Measurements from ENCODE around the gene CCSER2.
"Not testable (repeated sequence)": the region's sequence is repeated elsewhere in the genome, so short reads cannot be mapped to it uniquely, and the experiment has no call there.

The CCSER2 gene

DNA sequence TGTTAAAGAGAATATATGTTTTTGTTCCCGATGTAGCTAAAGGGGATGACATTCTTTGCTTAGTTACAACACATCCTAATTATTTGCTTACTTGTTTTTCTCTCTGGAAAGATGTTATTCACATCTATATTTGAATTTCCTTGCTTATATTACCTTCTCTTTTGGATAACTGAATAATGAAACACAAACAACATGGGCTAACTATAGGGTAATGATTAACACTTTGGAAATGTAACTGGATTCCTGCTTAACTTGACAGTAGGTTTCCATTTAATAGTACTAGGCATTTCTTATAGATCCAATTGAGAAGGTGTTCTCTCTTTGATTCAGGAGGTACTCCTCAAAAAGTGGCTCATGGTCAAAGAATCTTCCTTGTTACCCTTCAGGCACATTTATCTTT lies 141.1 kb downstream of the CCSER2 start:
- DNase-seq, result no peak

DNA sequence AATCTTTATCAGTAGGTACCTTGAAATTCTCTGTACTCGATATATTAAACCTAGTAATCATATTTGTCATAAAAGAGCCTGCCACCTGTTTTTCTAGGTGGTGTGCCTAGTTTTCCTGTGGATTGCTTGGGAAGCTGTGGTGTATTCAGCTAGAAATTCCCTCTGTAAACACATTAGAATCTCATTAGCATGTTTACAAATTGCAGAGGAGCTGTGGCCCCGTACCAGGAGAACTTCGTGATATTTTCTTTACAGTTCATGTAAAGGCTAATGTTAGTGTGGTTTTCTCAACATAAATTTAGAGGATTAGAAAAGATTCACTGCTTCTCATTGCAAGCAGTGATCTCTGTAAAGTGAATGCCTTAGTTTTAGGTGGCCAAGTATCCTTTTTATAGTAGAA lies 144.7 kb downstream of the CCSER2 start:
- no peak for DNase-seq

DNA sequence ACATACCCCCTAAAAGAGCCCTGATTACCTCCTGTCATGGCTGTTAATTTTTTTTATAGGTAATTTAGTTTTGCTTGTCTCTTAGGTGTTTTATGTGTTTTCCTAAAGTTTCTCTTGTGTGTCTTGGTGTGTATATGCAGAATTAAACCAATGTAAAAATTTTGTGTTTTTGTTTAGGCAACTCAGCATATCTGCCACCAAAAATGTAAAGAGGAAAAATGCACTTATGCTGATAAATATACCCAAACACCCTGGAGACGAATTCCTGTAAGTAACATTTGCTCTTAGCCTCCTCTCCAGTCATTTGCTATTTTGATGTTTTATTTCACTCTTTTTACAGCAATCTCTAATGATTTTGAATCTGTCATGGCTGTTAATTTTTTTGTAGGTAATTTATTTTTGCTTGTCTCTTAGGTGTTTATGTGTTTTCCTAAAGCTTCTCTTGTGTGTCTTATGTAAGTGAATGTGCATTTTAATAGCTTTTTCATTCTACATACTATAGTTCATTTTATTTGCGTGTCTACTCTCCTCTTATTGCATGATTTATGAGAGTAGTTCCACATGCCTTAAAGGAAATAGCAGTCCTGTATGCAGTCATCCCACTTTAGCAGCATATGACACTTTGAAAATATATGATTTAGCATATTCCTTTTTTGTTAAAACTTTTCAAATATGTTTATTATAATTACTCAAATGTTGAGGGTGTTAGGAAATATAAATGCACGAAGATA lies 149.2 kb downstream of the CCSER2 start:
- DNase-seq, result no peak

DNA sequence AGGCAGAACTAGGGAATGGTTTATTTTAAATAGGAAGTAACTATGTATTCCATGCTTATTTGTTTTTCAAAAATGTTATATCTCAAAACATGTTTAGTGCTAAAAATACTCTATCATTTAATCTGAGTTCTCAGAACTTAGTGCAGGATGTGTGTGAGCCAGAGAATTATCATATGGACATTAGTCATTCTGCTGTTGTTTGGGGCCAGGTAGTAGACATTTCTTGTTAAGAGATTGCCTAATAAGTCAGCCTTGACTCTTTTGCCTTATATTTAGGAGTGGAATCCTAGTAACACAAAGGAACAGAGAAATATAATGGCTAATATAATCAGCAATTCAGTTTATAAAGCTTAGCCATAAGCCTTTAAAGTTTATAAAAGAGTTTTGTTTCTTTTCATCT lies 149.8 kb downstream of the CCSER2 start:
- DNase-seq, result no peak

DNA sequence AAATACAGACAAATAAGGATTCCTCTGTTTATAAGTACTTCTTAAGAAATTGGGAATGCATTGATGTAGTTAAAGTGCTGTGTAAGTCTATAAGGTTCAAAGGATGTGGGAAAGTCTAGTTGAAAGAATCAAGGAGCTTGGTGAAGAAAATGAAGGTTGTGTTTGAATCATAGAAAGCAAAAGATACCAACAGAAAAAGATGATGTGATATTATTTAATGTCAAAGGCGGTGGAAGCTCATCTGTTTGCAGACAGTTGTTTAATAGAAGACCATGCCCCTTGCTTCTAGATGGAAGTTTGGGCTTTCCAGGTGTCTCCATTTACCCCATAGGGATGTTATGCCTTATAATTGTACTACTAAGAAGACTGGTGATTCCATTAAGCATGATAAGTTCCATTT lies 150.3 kb downstream of the CCSER2 start:
- no peak for DNase-seq

DNA sequence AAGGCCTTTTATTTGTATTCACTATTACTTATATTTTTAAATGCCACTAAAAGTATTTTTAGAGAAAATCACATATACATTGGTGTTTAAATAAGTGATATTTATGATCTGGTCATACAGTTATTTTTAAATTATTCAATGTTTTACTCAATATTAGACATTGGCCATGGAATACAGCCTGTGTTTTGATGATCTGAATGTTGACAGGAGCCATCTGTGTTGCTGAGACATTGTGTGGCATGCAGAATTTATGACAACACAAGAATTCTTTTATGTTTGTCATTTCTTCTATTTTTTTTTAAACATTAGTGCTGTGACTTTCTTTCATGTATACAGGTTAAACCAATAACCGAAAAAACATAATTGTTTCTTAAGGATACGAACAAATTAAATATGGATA lies 156.2 kb downstream of the CCSER2 start:
- no peak for DNase-seq

DNA sequence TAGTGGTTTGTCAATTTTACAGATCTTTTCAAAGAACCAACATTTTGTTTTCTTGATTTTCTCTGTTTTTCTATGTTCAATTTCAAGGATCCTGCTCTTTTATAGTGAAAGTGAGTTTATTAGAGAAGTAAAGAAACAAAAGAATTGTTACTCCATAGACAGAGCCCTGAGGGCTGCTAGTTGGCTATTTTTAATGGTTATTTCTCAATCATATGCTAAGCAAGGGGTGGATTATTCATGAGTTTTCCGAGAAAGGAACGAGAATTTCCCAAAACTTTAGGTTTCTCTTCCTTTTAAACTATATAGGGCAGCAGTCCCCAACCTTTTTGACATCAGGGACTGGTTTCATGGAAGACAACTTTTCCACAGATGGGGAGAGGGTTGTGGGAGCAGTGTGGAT lies 165.0 kb downstream of the CCSER2 start:
- DNase-seq, result no peak

DNA sequence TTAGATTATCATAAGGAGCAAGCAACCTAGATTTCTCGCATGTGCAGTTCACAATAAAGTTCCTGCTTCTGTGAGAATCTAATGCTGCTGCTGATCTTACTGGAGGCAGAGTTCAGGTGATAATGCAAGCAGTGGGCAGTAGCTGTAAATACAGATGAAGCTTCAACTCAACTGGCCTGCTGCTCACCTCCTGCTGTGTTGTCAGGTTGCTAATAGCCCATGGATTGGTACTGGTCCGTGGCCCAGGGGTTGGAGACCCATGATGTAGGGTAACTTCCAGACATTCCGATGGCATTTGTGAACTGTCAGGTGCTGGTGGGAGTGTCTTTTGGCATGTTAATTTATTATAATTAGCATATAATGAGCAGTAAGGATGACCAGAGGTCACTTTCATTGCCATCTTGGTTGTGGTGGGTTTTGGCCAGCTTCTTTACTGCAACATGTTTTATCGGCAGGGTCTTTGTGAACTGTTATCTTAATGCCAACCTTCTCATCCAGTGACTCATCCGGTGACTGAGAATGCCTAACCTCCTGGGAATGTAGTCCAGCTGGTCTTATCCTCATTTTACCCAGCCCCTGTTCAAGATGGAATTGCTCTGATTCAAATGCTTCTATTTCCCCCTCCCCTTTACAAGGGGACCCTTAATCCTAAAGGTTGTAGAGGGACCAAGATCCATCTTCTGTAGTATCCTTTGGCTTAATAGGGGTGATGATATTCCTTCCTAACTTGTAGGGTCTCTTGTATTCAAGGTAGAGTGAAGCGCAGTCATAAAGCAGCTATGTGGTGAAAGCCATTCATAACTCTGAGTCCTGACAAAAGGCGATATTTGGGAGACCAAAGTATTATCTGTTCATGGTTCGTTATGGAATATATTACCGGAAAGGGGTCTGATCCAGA lies 165.8 kb downstream of the CCSER2 start:
- DNase-seq, result no peak

DNA sequence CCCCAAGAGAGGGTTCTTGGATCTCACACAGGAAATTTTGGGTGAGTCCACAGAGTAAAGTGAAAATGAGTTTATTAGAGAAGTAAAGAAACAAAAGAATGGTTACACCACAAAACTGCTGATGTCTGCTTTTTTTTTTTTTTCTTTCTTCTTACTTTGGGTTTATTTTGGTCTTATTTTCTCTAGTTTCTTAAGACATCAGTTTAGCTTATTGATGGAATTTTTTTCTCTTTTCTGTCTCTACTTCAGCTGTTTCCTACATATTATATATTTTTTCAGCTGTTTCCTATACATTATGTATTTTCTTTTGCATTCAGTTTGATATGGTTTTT lies 166.4 kb downstream of the CCSER2 start:
- no peak for DNase-seq

DNA sequence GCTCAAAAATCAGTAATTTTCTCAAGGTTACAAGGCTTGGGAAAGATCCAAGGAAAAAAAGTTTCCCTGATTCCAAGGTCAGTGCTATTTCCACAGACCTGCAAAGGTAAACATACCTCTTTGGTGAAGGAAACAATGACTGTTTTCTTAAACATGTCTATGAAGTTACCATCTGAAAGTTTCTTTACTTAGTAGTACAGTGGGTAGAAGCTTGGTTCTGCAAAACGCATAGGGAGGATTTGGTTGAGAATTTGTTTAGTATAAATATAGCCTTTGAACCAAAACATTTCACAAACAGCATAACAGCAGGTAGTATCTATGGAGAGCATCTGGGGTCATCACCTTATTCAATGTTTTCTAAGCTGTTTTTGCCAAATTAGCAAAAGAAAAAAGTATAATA lies 169.6 kb downstream of the CCSER2 start:
- DNase-seq, result no peak

DNA sequence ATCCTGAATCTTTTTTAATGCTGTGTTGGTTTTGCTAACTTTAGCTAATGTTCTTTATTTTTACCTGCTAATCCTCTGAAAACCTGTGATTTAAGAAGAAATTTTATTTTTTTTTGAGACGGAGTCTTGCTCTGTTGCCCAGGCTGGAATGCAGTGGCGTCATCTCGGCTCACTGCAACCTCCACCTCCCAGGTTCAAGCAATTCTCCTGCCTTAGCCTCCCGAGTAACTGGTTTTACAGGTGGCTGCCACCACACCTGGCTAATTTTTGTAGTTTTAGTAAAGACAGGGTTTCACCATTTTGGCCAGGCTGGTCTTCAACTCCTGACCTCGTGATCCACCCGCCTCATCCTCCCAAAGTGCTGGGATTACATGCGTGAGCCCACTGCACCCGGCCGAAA lies 170.7 kb downstream of the CCSER2 start:
- DNase-seq, result not testable (repeated sequence)

DNA sequence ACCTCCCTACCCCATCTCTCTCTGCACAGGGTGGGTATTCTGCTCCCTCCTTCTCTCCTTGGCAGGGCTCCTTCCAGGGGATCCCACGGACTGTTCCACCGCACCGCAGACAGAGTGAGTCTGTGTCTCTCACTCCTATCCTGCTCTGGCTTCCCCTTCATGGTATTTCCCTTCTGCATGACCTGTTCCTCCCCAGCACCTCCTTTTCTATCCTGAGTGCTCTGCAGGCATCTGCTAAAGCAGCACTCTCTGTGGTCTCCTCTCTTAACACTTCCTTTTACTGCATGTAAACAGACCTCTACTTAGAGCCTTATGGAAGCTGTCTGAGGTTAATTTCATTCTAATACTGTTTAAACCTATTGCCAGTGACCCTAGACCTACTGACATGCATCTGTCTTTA lies 171.5 kb downstream of the CCSER2 start:
- DNase-seq, result no peak

DNA sequence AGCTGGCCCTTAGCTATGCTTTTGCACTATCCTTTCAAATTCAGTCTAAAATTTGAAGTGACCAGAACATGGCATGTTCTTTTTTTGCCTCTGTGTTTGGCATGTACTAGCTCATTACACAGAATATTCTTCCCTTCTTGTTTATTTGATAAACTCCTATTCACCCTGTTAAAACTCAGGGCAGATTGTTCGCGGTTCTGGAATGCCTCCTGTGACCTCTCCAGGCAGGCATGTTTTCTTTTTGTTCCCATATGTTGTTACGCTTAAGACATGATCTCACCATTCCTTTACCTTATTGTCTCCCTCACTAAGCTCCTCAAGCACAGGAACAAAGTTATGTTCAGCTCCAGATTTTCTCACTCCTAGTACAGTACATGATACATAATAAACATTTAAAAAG lies 181.7 kb downstream of the CCSER2 start:
- no peak for DNase-seq

DNA sequence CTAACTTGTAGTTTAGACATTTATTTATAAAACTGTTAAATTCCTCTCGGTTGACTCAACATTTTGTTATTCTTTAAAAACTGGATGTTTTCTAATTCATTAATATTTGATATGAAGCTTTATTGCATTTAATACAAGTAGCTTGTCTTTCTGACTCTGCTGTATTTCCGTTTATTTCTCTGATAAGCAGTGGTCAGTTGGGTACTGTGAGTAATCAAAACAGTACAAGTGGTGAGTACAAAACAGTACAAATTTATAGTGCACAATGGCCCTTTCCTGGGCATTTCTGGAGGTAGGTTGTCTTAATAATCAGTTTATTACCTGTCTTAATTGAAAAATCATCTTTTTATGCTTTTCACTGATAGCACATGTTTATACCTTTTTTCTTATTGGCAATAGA lies 182.7 kb downstream of the CCSER2 start:
- no peak for DNase-seq

DNA sequence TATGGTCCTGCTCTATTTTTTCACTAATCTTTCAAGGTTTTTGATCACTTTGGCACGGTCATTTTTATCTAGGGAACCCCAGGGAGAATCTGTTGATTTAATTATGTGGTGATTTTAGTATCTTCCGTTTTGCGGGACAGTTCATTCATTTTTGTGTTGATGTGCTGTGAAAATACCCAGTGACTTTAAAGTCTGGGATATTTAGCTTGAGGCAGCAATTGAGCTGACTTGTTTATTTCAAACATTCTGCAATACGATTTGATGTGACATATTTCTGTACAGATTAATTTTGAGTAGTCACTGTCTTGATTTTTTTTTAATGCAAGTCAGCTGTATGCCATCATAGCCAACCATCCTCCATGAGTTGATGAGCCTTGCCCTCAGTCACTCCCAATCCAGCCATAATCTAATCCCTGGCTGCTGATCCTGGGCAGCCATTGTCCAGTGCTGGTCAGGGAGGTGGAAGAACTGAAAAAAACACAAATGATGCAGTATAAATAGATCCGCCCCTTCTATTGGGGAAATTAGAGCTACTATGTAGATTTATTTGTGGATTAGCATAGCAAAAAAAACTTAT lies 183.4 kb downstream of the CCSER2 start:
- no peak for DNase-seq

DNA sequence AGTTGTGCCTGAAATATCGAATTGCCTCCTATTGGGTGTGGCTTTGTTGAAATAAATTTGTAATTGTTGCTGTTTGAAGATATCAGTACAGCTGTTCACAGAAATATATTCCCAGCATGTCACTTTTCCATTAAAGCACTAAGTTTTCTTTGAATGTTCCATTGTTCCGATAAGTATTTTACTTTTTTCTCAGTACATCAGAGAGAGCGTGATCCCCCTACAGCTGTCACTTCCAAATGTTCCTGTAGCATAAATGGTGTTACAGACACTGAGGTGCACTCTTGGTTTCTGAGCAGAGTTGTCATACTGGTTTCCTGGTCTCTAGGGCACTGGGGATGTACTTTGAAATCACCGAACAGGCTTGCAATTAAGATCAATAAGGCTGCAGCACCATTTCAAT lies 189.2 kb downstream of the CCSER2 start:
- DNase-seq, result no peak

DNA sequence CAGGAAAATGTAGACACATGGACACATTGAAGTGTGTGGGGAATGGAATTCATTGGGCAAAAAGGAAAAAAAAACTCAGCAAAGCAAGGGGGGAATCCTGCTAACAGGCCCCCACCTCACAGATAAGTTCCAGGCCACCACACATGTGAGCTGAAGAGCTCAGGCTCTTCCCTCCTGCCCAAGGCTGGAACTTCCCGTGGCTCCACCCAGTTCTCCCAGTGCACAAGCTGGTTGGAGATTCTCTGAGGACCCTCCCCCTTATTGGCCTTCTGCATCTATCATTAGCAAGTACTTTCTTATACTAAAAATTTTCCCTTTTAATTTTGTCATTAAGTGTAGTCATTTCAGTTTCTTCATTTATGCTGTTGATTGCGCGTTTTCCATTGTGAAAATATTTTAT lies 190.8 kb downstream of the CCSER2 start:
- DNase-seq, result no peak

DNA sequence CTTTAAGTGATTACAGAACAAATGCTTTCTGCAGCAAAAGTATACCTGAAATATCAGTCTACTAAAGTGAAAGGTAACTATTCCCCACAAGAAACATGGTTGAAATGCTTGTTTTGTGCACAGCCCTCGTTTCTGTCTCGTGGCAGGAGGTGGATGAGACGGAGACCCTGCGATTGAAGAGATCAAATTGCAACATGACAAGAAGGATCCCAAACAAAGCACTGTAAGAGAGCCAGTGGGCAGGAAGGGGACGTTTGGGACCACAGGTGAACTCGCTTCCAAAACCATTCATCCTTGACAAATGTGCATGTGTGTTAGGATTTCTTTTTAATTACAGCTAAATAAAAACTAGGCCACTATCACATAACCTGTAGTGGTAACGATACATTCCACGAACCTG lies 192.6 kb downstream of the CCSER2 start:
- no peak for DNase-seq

DNA sequence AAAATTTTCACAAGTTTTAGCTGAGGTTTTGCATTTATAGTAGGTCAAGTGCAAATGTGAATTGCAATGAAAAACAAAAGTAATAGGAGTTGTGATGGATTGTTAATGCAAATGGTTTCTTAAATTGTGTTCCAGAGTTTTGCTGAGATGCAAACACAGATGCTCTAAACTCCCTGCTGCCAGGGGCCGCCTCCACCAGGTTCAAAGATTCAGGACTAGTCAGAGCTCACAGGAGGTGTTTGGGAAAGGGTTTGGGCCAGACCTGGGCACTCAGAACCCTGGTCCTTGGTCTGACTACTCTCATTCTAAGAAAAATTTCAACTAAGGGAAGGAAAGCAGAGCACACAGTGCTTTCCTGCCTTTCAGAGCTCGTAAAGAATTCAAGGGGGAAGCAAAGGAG lies 193.1 kb downstream of the CCSER2 start:
- DNase-seq, result no peak

DNA sequence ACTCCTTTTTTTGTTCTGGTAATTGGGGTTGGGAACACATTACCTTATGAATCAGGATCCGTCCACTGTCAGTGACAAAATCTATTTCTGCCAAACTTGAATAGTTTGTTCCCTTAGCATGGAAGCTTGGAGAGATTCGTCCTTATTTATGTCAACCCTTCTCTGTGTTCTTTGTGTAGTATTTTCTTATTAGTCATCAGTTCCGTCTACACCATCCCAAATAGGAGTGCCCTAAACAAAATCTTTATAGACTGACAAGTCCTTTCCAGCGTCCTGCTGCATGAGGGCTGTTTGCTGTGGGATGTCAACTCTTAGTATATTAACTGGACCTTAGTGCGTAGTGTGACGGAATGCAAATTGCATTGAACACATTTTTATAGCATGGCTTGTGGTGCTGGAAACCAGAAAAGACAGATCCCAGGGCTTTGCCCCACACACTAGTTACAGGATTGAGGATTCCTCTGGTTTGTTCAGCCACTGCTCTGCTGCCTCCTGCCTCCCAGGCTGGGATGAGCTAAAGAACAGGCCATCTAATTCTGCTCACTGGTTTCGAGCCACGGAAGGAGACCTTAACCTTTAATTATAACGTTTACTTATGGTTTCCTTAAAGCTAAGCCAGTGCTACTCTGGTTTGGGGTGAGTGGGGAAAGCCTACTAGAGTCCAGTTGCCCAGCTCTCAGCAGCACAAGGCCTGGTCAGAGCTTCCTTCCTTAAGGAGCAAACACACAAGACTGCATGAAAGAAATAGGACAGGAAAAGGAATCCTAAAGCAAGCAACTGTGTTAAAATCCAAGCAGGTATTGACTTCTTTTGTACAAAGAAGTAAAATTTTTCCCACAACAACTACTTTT lies 194.4 kb downstream of the CCSER2 start:
- no peak for DNase-seq

DNA sequence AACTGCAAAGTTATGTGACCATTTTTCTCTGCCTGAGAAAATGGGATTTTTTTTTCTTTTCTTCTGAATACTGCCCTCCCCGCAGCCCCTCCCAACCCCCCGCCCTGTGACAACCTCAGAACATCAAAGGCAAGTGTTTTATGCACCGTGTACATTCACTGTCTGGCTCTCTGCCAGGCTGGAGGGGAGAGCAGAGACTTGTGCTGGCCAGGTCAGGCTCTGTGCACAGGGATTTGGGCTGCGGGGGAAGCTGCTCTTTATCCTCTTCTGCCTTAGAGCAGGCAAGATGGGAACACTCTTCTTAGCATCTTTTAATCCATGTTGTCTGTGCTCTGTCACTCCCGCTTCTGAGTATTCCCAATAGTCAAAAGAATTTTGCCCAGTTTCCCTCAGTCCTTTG lies 195.1 kb downstream of the CCSER2 start:
- no peak for DNase-seq

DNA sequence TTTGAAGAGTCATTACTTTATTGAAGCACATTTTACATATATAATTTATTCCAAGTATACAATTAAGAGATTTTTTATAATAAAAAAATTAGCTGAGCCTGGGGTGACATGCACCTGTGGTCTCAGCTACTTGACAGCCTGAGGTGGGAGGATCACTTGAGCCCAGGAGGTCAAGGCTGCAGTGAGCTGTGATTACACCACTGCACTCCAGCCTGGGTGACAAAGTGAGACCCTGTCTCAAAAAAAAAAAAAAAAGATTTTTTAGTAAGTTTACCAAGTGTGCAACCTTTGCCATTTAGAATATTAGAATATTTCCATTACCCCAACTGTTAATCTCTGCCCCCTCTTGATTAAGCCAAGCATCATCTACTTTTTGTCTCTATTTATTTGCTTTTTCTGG lies 196.0 kb downstream of the CCSER2 start:
- no peak for DNase-seq

DNA sequence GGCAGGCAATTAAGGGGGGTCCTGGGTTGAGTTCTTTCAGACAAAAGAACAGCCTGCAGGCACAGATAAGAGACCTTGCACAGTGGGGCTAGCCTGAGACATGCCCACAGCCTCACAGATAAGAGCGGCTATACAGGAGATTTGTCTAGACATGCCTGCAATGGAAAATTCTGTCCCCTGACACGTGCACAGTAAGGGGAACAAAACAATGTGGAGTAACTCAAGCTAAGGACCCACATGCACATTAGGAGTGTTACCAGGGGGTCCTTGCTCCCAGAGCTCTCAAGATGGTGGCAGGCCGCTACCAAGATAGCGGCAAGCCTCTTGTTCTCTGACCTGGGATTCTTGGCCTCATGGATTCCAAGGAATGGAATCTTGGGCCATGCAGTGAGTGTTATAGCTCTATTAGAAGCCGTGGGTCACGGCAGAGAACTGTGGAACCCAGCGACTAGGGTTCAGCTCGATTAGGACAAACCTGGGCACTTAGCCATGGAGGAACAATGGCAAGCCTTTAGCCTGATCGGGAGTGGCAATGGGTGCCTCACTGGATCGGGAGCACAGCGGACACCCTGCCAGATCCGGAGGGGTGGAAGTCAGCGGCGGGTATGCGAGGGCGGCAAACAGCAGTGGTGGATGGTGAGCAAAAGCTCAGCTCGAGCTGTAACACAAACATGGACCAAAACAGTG lies 196.9 kb downstream of the CCSER2 start:
- DNase-seq, result no peak
